GM12878 (cell line): ENCODE data around the gene SLC26A11. TPM values are rescaled to one million over a fixed set of nuclear protein-coding genes. Genes with fewer than 3 reads are reported as not detected.
"Not testable (repeated sequence)": the region's sequence is repeated elsewhere in the genome, so short reads cannot be mapped to it uniquely, and the experiment has no call there.

ENCODE experiments used
- ATAC-seq: fragments of 200-7000 bp; cut with Tn5 transposase; 3 replicates; pipeline ENCODE4 v1.9.1; 2020; ENCODE audit warnings: mild to moderate bottlenecking, moderate library complexity
- BruUV-seq: library from RNA; stranded (reverse); fragments of 400-500 nt; replicated peaks from 2 replicates; lab custom pipeline; 2021; lab: Mats Ljungman, UMichigan
- CTCF ChIA-PET: fragments of 300-600 bp; sonication (Branson Sonifier 250); formaldehyde crosslinking; extraction: SDS; loops from one replicate; lab custom pipeline; 2021; ENCODE audit warnings: inconsistent platforms; lab: Yijun Ruan, JAX
- POLR2A ChIA-PET: fragments of 350-600 bp; formaldehyde crosslinking; extraction: SDS; loops from one replicate; lab custom pipeline; 2021; ENCODE audit warnings: inconsistent platforms; lab: Charles Lee
- RAD21 ChIA-PET: fragments of 300-600 bp; sonication (Branson Sonifier 250); formaldehyde crosslinking; loops from one replicate; lab custom pipeline; 2023; ENCODE audit warnings: antibody characterized with exemption; ENCODE audit not compliant: unreplicated experiment; lab: Charles Lee
- SMC1A ChIA-PET: fragments of 300-600 bp; sonication (Branson Sonifier 250); formaldehyde crosslinking; loops from one replicate; lab custom pipeline; 2023; ENCODE audit not compliant: unreplicated experiment, uncharacterized antibody; lab: Charles Lee
- DNase-seq: peaks from one replicate; pipeline ENCODE4 v3.0.0-alpha.2; 2011; ENCODE audit warnings: low read depth, low spot score
- FAIRE-seq: peaks from 3 replicates; lab custom pipeline; 2011; peaks lifted over from hg19 to GRCh38; lab: Jason Lieb, UNC
- H2AFZ ChIP-seq: 2 replicates; pipeline ENCODE4 v1.6.0; 2011; ENCODE audit warnings: low read depth, low read length, control low read depth; ENCODE audit not compliant: control insufficient read depth
- H3K27ac ChIP-seq: 2 replicates; pipeline ENCODE4 v1.5.1; 2011; ENCODE audit warnings: control low read depth; ENCODE audit not compliant: control insufficient read depth, insufficient read depth
- H3K27me3 ChIP-seq, 2 experiments: replicated peaks in 1 of 2; 2 replicates each; pipeline versions ENCODE4 v1.6.0 to v1.6.1; 2011; ENCODE audit warnings: low read length in 1 of 2; ENCODE audit not compliant: control insufficient read depth in 2 of 2, insufficient read depth in 2 of 2
- H3K36me3 ChIP-seq, 2 experiments: 2 replicates each; pipeline ENCODE4 v1.5.1; 2011; ENCODE audit warnings: low read length in 1 of 2; ENCODE audit not compliant: control insufficient read depth in 2 of 2, insufficient read depth in 2 of 2
- H3K4me1 ChIP-seq: 2 replicates; pipeline ENCODE4 v1.6.1; 2011; ENCODE audit warnings: mild to moderate bottlenecking, low read length, moderate library complexity, mixed read lengths; ENCODE audit not compliant: control insufficient read depth, insufficient read depth
- H3K4me2 ChIP-seq: 2 replicates; pipeline ENCODE4 v1.6.0; 2011; ENCODE audit warnings: control low read depth; ENCODE audit not compliant: control insufficient read depth, insufficient read depth
- H3K4me3 ChIP-seq: fragments of 200-600 bp; sonication (generic); 2 replicates; pipeline ENCODE4 v1.5.1; 2016
- H3K79me2 ChIP-seq: 2 replicates; pipeline ENCODE4 v1.6.0; 2011; ENCODE audit warnings: low read length; ENCODE audit not compliant: control insufficient read depth, insufficient read depth
- H3K9ac ChIP-seq: 2 replicates; pipeline ENCODE4 v1.8.0; 2011; ENCODE audit warnings: low read length, control low read depth, mixed read lengths; ENCODE audit not compliant: control insufficient read depth, insufficient read depth
- H3K9me3 ChIP-seq: replicated peaks from 3 replicates; pipeline ENCODE4 v1.5.1; 2011; ENCODE audit warnings: mild to moderate bottlenecking, low read length; ENCODE audit not compliant: control insufficient read depth, insufficient read depth
- H4K20me1 ChIP-seq: 2 replicates; pipeline ENCODE4 v1.6.0; 2011; ENCODE audit not compliant: control insufficient read depth, insufficient read depth
- CHD1 ChIP-seq: IDR thresholded peaks from 2 replicates; pipeline ENCODE4 v1.6.1; 2012; ENCODE audit warnings: low read depth, low read length, improper control_type of control experiment
- FOS ChIP-seq: IDR thresholded peaks from 3 replicates; pipeline ENCODE4 v1.6.1; 2011; ENCODE audit warnings: borderline replicate concordance; ENCODE audit not compliant: insufficient read length; ENCODE audit errors: extremely low read depth
- FOXK2 ChIP-seq: fragments of 450-650 bp; IDR thresholded peaks from 2 replicates; pipeline ENCODE4 v1.6.1; 2017; ENCODE audit warnings: mild to moderate bottlenecking, moderate library complexity
- IRF4 ChIP-seq: IDR thresholded peaks from 2 replicates; pipeline ENCODE4 v1.6.1; 2011; ENCODE audit warnings: low read depth, low read length
- SIX5 ChIP-seq: IDR thresholded peaks from 2 replicates; pipeline ENCODE4 v1.6.1; 2011; ENCODE audit warnings: mild to moderate bottlenecking, low read depth, low read length, moderate library complexity; ENCODE audit not compliant: severe bottlenecking
- WGBS: methylation state at CpG from one replicate; pipeline ENCODE4 v1.1.6; 2016; ENCODE audit warnings: low lambda C conversion rate; ENCODE audit not compliant: insufficient replicate concordance, insufficient coverage; ENCODE audit errors: missing lambda C conversion rate; 5-methylcytosine and 5-hydroxymethylcytosine counted together
- in situ Hi-C: fragments of 300-500 bp; cut with MboI; formaldehyde crosslinking; loops from 9 replicates; pipeline ENCODE4 v1.14.3; 2018; ENCODE audit warnings: mixed read lengths
- intact Hi-C: fragments of 100-400 bp; cut with micrococcal nuclease; formaldehyde crosslinking; loops from one replicate; pipeline ENCODE4 v1.14.2; 2022; ENCODE audit not compliant: unreplicated experiment
- polyA plus RNA-seq, 11 experiments: library from polyadenylated mRNA; depleted of rRNA in 4 of 11; unstranded in 6 of 11; stranded (reverse) in 5 of 11; fragments of >200 nt; fragmentation: Nextera tagmentation in 4 of 11; fragmentation: Illumina TruSeq in 1 of 11; extraction: Ambion mirVana in 4 of 11; extraction: Trizol in 1 of 11; gene quantifications; 1 replicate in 1 of 11; 2 replicates in 10 of 11; pipeline versions ENCODE4 v1.2.1 to v1.2.3, GENCODE V29; 2011 to 2016; ENCODE audit warnings: inconsistent platforms in 2 of 11, missing spikeins in 2 of 11, low read depth in 1 of 11
- total RNA-seq, 4 experiments: library from RNA; depleted of rRNA in 3 of 4; stranded (reverse); fragments of >200 nt in 3 of 4; fragmentation: Illumina TruSeq in 1 of 4; extraction: Trizol in 1 of 4; gene quantifications; 2 replicates each; pipeline versions ENCODE4 v1.2.1 to v1.2.3, GENCODE V29; 2013 to 2021

Gene SLC26A11
- total and polyA plus RNA-seq, 10 of the 15 experiments (the other 5 are each of a cell fraction or from before 2014, with no cell fraction given): 0.05 to 4.1 (median 1.2) TPM; not detected in 1

GRCh38 chr17:80243526-80244433, 23.6 kb downstream of the SLC26A11 start (continued):
- TF ChIP-seq SIX5: no peak
- TF ChIP-seq, all 136 proteins: peak for 0

- BruUV-seq, H3K36me3 ChIP-seq, H3K9ac ChIP-seq: not testable (repeated sequence)
Observed at GRCh38 chr17:80244448-80244847, 24.2 kb downstream of the SLC26A11 start.

GRCh38 chr17:80244871-80245509, 24.8 kb downstream of the SLC26A11 start:
- ChIA-PET RAD21 (no interaction called here), SMC1A (no interaction called here), POLR2A (no interaction called here)
- in situ Hi-C loops: no loop called here
- intact Hi-C loops: no loop called here
- FAIRE-seq: no peak
- H3K4me2 ChIP-seq: no peak overlapping the region
- no peaks in the 10 kb centered on the region for H3K9me3 ChIP-seq
- H2AFZ ChIP-seq: no peak overlapping the region
- H4K20me1 ChIP-seq: no peaks in the 10 kb centered on the region
- no peak for ATAC-seq
- H3K36me3 ChIP-seq: no peaks in the 10 kb centered on the region
- TF ChIP-seq FOXK2 (no peak), CHD1 (no peak), IRF4 (no peak), FOS (no peak)
- TF ChIP-seq, all 136 proteins: peak for 0
- Histone ChIP-seq H3K4me3 (no peak overlapping the region), H3K27ac (no peak overlapping the region), H3K27me3 (no peaks in the 10 kb centered on the region), H3K79me2 (no peaks in the 10 kb centered on the region), H3K9ac (no peak overlapping the region), H3K4me1 (no peaks in the 10 kb centered on the region)
- DNase-seq: no peak
- WGBS: 76% methylated on average over 20 of the region's 22 CpGs
- CTCF ChIA-PET: no interaction called here
- BruUV-seq: no TSS peak

More at GRCh38 chr17:80244448-80244847, 24.2 kb downstream of the SLC26A11 start:
- in situ Hi-C loops, intact Hi-C loops, H3K27me3 ChIP-seq, RAD21 ChIA-PET, H3K9me3 ChIP-seq, SMC1A ChIA-PET, H3K4me1 ChIP-seq, CTCF ChIA-PET, H2AFZ ChIP-seq, H3K4me3 ChIP-seq, ATAC-seq, DNase-seq, FAIRE-seq, POLR2A ChIA-PET, H3K27ac ChIP-seq, H4K20me1 ChIP-seq, H3K4me2 ChIP-seq, H3K79me2 ChIP-seq: not testable (repeated sequence)
- WGBS: 59% methylated on average over 6 of the region's 6 CpGs
